ENCODE results near the gene DSCAML1.

DSCAML1 gene

DNA sequence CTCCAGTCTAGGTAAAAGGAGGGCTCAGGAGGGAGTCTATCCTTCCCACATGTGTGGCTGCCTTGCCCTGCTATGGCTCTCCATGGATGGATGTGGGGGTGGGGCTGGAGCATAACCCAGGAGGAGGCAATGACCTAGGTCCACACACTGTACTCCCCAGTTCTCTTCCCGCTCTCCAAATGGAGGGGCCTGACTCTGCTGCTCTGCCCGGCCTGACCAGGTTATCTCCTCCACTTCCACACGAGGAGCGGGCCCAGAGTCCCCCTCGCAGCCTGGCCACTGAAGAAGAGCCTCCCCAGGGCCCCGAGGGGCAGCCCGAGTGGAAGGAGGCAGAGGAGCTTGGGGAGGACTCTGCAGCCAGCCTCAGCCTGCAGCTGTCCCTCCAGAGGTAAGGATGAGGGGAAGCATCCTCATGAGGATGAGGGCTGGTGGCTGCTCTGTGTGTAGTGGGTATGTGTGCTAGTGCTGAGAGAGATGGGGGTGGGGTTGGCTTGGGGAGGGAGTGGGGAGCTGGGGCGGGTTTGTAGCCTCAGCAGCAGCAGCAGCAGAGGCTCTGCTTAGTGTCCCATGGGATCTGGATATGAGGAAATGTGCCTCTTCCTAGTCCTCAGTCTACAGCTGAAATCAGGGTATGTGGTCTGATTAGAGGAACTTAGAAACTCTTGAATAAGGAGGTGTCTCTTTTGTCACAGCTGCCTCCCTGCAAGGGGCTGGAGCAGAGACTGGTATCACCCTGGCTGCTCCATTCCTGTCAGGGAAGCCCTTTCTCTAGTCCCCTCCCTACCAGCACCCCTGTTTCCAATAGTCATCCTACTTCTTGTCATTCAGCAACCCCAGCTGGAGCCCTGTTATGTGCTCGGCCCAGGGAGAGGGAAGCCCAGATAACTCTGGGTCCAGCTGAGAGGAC lies 415.3 kb downstream of the DSCAML1 start:
- no peak for DNase-seq (ENCODE audit: low read depth, low spot score)

GRCh38 chr11:117380676-117381075 lies 416.3 kb downstream of the DSCAML1 start:
- DNase-seq (ENCODE audit: low read depth, low spot score) = no peak

GRCh38 chr11:117378976-117379865 lies 417.8 kb downstream of the DSCAML1 start:
- DNase-seq (ENCODE audit: low read depth, low spot score) = no peak
